HG03097 (cell line): Measurements from ENCODE around the gene EGLN1.

Source experiments
- ATAC-seq: cut with Tn5 transposase; IDR thresholded peaks from one replicate; pipeline ENCODE4 v1.9.1; 2021; ENCODE audit not compliant: unreplicated experiment, low FRiP score

EGLN1 gene

DNA sequence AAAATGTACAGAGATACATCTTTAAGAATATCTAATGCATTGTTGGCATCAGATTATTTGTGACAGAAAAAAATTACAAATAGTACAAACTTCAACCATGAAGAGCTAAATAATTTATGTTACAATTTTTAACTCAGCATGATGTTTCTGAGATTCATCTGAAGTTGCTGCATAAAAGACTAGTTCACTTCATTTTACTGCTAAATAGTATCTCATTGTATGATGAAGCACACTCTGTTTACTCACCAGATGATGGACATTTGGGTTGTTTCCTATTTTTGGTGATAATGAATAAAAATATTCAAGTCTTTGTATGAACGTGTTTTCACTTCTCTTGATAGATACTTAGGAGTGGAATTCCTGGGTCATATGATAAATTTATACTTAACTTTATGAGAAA lies 20.6 kb downstream of the EGLN1 start:
- ATAC-seq, result no peak

DNA sequence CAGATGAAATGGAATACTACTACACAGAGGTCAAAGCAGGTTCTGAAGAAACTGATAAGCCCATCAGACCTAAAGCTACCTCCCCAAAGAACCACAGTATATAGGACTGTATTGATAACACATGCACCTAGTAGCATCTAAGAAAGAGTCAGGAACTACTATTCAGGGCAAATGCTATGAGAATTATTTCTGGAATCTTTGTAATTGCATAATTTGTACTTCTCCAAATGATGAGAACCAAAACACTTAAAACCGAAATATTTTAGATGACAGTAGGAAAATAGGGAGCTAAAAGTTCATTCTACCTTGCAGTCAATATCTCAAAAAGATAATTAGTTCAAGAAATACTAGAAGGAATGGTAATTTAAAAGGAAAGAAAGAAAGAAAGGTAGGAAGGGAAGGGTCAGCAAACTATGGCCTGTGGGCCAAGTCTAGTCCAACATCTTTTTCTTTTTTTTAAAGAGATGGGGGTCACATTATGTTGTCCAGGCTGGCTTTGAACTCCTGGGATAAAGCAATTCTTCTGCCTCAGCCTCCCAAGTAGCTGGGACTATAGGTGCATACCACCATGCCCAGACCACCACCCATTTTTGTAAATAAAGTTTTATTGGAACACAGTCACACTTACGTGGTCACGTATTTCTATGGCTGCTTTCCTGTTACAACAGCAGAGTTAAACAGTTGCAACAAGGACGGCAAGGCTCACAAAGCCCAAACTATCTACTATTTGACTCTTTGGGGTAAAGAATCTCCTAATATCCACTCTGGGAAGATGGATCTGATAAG lies 24.0 kb downstream of the EGLN1 start:
- ATAC-seq, result no peak

DNA sequence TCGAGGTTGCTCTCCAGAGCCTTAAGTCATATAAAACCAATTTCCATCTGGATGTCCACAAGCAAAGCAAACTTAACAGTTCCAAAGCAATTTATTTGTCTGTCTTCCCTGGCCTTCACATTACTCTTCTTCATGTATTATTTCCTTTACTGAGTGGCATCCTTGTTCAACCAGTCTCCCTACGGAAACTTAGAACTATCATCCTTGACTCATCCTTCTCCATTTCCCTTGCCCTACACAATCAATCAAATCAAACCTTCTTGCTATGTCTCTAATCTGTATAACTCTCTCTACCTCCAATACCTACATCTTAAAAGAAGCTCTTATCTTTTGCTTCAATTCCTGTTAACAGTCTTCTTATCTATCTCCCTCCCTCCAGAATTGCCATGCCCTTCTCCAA lies 25.4 kb downstream of the EGLN1 start:
- ATAC-seq, result no peak

DNA sequence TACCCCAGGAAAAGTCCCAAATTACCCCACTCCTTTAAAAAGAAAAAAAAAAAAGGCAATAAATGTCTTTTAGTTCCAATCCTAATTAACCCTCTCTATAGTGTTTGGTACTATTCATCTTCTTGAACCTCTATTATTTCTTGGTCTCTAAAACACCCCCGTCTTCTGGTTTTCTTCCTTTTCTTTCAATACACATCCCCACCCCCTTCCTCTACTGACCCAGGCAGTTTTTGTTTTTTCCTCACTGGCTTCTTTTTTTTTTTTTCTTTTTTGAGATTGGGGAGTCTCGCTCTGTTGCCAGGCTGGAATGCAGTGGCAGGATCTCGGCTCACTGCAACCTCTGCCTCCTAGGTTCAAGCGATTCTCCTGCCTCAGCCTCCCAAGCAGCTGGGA lies 26.1 kb downstream of the EGLN1 start:
- no peak for ATAC-seq

DNA sequence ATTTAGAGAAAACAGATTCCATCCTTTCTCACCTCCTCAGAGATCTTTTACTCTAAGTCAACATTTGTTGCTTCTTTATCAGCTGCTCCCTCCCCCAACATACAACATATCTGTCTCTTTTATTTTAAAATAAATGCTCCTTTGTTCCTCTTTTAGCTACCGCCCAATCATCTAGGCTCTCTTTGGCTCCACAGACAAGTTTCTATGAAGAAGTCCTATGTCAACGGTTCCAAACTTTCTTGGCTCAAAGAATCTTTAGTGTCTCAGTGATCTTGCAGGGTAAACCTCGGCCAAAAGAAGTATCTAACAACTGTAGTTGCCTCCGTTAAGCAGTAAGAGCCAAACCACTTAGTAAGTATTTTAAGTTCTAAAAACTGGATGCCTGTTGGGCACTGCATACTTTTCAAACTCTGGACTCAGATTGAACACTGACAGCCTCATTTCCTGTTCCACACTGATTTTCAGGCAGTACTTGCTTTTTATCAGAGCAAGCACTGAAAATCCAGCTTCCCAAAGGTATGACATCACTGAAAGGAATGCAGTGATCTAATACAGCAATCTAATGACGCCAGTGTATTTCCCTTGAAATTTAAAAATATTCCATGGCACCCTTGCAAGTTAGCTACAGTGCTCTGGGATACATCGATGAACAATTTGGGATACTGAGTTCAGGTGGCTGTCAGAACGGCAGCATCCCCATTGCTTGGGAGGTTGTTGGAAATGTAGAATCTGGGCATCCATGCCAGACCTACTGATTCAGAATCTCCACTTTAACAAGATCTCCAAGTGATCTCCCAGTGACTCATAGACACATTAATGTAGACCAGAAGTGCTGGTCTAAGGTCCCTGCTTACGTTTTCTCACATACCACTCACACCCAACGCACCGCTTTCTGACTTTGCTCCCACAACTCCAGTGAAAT lies 26.8 kb downstream of the EGLN1 start:
- ATAC-seq, result no peak

DNA sequence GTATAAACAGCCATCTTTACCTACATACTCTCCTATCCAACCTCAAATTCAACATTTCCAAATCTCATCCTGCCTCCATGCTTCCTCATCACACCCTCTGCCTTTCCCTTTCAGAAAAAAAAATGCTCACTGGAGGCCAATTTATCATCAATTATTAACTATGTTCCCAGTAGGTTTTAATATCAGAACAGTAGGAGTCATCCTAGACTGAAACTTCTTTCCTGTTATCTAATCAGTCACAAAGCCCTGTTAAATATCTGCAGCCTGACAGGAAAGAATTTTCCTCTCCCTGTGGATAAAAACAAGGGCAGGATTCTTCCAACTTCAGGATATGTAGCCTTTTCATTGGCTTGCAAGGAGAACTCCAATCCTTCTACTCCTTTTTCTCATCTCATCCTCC lies 28.4 kb downstream of the EGLN1 start:
- no peak for ATAC-seq

DNA sequence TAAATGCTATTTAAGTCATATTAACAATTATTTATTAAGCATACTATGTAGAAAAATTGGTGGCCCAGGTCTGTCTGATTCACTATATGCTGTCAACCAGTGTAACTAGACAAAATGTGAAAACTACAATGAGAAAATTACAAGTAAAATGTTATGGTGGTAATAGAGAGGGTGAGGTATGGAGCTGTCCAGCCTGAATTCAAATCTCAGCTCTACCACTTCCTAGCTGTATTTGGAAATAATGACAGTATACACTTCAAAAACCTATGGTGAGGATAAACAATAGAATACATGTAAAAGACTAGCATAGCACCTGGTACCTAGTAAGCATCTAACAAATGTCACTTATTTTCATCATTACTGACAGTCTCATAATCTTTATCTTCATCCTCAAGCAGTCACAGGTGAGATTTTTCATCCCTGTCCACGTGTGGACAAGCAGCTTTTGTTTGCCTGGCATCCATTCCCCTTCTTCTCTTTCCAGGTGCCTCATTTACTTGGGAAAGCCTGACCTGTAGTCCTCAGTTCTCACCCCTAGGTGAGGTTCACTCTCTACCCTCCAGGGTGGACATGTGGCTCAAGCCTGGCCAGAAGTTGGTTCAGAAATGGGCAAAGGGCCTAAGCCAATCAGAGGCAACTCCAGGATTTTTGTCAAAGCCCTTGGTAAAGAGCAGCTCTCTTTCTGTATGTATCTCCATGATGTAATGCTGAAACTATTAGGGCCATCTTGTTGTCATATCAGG lies 29.5 kb downstream of the EGLN1 start:
- no peak for ATAC-seq

DNA sequence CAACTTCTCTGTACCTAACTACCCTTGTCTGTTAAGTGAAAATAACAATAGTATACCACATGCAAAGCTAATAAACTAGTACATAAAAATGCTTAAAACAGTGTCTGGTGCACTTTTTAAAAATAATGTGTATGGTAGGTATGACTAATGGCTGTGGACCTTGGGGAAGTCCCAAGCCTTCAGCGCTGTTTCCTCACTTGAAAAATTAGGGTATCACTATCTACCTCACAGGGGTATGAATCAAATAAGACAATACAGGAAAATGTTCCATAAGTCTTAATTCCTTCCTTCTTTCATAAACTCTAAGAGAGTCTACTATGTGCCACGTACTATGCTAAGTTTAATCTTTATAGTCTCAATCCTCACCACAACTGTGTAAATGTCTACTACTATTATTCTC lies 32.0 kb downstream of the EGLN1 start:
- ATAC-seq, result no peak

DNA sequence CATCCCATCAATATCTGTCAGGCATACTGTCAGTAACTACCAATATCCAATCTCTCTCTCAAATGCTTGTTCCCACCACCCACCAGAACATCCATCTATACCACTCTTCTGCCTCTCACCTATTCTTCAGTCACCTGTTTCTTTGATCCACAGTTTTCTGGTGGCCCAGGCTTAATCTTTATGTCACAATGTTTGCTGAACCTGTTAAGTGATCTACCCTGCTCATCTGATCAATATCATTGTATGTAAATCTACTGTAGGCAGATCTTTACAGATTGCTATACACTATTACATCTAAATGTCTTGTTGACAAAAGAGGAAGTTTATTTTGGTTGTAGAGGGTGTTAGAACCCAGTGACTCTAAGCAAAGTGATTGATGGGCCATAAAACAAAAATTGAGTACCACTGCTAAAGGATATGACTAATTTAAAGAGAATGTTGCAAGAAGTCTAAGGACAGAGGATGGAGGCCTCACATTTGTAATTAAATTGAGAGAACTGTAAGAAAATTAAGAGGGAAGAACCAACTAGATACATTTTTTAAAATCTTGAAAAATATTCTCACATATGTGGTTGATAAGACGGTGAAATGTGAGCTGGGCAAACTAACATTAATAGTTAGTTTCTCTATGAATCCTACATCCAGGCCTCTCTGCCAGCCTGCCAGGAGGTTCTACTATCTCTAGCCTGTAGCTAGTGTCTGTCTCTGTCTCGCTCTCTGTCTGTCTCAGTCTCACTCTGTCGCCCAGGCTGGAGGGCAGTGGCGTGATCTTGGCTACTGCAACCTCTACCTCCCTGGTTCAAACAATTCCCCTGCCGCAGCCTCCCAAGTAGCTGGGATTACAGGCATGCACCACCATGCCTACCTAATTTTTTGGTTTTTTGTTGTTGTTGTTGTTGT lies 34.1 kb downstream of the EGLN1 start:
- ATAC-seq, result no peak

DNA sequence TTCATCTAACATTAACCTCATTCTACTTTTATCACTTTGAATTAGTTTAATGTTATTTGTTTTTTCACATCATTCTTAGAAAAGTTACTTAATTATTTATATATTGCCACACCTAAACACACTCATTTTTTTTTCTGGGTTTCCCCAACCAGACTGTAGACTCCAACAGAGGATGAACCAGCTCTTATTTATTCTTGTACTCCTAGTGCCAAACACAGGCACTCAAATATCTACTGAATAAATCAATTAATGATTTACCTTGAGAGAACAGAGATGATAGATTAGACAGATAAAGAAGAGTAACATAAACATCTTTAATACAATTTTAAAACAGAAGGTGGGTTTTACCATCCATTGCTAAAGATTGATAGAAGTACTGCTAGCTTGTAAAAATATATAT lies 35.6 kb downstream of the EGLN1 start:
- ATAC-seq, result no peak

DNA sequence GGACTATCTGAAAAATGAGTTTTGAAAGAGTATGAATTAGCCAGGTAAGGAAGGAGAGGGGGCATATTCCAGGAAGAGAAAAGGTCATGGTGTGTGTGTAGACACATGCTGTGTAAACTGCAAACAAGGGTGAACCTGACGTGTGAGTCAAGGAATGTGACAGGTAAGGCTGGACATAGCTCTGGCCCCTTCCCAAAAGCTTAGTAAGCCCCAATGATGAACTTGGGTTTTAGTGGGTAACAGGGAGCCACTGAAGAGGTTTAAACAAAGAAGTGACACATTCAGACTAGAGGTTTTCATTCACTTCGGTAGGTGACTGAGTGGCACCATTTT lies 36.7 kb downstream of the EGLN1 start:
- ATAC-seq, result no peak

DNA sequence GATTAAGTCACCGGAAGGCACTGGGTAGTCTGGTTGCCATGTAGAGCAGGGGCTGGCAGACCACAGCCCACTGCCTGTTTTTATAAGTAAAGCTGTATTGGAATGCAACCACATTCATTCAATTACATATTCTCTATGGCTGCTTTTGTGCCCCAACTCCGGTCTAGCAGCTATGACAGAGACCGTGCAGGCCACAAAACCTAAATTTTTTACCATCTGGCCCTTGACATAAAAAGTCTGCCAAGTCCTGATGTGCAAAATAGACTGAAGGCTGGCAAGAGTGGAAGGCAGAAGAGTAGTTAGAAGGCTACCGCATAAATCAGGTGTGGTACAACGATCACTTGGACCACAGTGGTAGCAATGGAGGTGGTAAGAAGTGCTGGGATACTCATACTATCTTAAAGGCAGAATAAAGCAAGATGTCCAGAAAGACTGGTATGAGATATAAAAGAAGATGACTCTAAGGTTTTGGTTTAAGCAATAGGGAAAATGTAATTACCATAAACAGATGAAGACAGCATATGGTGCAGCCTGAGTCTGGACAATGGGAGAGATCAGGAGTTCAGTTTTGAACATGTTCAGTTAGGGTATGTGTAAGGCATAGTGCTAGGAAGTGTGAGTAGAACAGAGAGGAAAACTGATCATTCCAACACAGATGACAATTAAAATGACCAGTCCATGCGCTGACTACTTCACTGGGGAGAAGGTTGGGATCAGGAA lies 37.2 kb downstream of the EGLN1 start:
- ATAC-seq, result no peak

DNA sequence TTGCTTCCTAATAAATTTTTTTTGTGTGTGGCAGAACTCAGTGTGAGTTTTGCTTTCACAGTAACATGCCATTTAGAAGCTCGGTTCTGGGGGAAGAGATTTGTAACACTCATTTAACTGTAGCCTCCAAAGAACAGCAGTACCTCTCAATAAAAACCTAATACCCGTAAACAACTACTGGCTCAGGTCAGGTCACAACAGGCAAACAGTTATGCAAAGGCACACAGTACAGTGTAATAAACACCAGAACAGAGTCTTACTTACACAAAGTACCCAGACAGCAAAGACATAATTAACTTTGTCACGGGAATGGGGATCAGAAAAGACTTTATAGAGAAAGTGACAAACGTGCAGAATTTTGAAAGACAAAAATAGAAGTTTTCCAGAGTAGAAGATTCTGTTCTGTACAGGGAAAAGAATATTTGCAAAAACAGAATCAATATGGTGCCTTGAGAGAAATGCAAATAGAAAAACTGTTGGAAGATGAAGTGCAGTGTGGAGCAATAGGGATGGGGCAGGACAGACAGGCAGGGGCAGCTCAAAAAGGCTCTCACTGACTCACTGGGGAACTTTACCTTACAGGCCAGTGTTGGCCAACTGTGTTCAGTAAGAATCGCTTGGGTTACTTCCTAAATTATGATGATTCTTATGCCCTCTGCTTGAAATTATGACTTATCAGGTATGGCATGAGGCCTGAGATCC lies 38.8 kb downstream of the EGLN1 start:
- ATAC-seq, result no peak

DNA sequence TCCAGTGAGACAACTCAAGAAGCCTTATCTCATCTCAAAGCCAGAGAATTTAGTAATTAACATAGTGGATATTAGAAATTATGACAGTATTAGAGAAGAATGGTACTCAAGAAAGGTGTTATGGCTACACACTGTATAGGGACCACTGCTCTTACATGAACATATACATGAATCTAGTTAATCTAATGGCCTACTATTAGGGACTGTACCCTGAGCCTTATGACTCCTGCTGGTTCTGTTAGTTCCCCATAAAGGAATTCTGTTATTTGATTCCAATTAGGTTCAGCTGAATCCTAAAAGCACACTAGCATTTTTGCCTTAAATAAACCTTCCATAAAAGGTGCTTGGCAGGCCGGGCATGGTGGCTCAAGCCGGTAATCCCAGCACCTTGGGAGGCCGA lies 39.7 kb downstream of the EGLN1 start:
- ATAC-seq, result no peak

DNA sequence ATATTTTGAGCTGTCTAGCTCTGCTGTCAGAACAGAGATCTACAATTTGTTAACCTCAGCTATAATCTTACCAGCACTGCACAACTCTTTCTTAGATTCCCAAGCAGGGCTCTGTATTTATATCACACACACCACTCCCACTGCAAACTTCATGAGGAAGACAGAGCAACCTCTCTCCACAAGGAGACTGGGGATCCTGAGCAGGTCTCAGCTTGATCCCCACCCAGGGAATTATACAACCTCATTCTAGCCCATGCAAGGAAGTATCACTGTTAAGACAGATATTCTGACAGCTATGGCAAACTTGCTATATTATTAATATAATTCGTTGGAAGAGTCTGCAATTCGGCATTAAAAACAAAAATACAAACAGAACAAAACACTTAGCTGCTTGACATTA lies 40.4 kb downstream of the EGLN1 start:
- no peak for ATAC-seq

DNA sequence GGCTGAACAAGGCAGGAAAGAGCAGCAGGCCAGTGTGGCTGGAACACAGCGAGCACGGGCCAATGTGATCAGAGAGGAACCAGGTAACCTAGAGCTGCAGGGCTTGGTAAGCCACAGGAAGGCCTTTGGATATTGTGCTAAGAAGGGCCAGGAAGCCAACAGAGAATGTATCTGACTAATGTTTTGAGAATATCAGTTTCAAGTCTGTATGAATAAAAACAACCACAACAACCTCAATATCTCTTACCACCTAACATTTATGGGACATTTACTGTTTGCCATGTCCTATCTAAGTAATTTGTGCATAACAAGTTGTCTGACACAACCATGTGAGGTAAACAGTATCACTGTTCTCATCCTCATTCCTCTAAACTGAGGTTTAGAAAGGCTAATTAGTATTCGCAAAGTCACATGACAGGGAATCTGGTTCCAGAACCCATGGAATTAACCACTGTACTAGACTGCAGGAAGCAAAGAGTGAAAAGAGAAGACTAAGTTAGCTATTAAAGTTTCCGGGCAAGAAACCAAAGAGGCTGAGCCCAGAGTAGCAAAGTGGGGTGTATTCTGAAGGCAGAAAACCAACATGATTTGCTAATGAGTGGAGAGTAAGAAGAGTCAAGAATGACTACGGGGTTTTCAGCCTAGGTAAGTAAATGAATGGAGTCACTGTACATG lies 45.1 kb downstream of the EGLN1 start:
- ATAC-seq, result peak; percentile 86

DNA sequence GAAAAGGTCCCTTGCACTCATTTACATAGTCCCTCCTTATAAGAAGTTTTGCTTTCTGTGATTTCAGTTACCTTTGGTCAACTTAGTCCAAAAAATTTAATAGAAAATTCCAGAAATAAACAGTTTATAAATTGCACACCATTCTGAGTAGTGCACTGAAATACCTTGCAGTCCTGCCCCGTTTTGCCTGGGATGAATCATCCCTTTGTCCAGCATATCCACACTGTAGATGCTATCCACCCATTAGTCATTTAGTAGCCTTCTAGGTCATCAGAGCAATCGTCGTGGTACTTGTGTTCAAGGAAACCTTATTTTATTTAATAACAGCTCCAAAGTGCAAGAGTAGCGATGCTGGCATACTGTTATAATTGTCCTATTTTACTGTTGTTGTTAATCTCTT lies 46.0 kb downstream of the EGLN1 start:
- no peak for ATAC-seq

DNA sequence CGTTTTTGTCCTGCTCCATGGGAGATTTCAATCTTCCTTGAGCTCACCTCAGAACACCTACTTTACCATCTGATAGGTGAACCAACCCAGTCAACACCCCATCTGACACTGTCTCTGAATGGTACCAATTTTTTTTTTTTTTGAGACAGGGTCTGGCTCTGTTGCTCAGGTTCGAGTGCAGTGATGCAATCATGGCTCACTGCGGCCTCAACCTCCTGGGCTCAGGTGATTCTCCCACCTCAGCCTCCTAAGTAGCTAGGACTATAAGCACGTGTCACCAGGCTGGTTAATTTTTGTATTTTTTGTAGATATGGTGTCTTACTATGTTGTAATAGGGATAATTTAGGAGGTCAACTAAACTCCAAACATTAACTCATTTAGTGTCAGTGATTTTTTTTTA lies 47.7 kb downstream of the EGLN1 start:
- ATAC-seq, result no peak

DNA sequence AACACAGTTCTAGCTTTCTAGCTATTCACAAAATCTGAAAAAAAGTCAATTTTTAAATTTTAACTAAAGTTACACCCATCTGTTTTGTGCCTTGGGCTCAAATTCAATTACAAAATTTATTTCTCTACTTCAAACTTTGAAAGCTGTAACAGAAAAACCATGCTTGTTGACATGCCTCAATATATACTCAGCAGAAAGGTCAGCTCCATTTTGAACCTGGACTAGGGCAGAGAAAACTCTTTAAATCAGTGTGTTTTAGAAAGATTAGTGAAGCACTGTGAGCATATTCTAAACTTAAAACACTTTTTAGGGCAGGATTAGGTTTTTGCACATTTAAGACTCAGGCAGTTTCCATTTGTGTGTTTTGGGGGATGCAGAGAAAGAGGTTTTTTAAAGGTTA lies 49.6 kb downstream of the EGLN1 start:
- ATAC-seq, result no peak
